Breast epithelium (tissue), 4 donors: ENCODE measurements around the gene PMS1. TPM values are rescaled to one million over a fixed set of nuclear protein-coding genes. Genes with fewer than 3 reads are reported as not detected.

Source experiments
- DNase-seq, 2 donors: peaks; one replicate each; pipeline ENCODE4 v3.0.0-alpha.2; 2019; ENCODE audit warnings: low spot score in 2 of 2
- H3K27ac ChIP-seq, 2 donors: fragments of 200-600 bp; sonication (generic) in 1 of 2; one replicate each; pipeline ENCODE4 v1.5.1; 2016 to 2019; ENCODE audit warnings: mild to moderate bottlenecking in 1 of 2
- H3K27me3 ChIP-seq, 2 donors: fragments of 200-600 bp; sonication (generic) in 1 of 2; one replicate each; pipeline versions ENCODE4 v1.5.1 to v1.6.0; 2017 to 2019; ENCODE audit warnings: control low read depth in 1 of 2, mild to moderate bottlenecking in 1 of 2
- H3K36me3 ChIP-seq: fragments of 200-600 bp; one replicate; pipeline ENCODE4 v1.5.1; 2019
- H3K4me1 ChIP-seq, 2 donors: fragments of 200-600 bp; sonication (generic); one replicate each; pipeline ENCODE4 v1.5.1; 2016 to 2019; ENCODE audit warnings: control low read depth in 1 of 2
- H3K4me3 ChIP-seq, 3 donors: fragments of 200-600 bp; sonication (generic); 1 replicate in 2 of 3; 2 replicates in 1 of 3; pipeline ENCODE4 v1.5.1; 2016 to 2019; ENCODE audit warnings: mild to moderate bottlenecking in 3 of 3, moderate library complexity in 2 of 3
- H3K9me3 ChIP-seq, 2 donors: fragments of 200-600 bp; sonication (generic) in 1 of 2; one replicate each; pipeline ENCODE4 v1.5.1; 2016 to 2019; ENCODE audit warnings: control low read depth in 1 of 2
- POLR2A ChIP-seq: fragments of 450-650 bp; IDR thresholded peaks from one replicate; pipeline ENCODE4 v1.6.1; 2016; ENCODE audit warnings: antibody characterized with exemption, mild to moderate bottlenecking, moderate library complexity
- POLR2AphosphoS5 ChIP-seq, 3 donors: sonication (generic); formaldehyde crosslinking; IDR thresholded peaks; one replicate each; pipeline ENCODE4 v1.6.1; 2017; ENCODE audit warnings: antibody characterized with exemption in 3 of 3
- intact Hi-C: fragments of 100-400 bp; cut with DNase I; formaldehyde crosslinking; loops from one replicate; pipeline ENCODE4 v1.15.1; 2023; ENCODE audit warnings: low total_unique reads
- total RNA-seq, 3 donors: library from RNA; depleted of rRNA; stranded (reverse); fragments of >200 nt; gene quantifications; one replicate each; pipeline ENCODE4 v1.1.0, GENCODE V29; 2016
- TF ChIP-seq, protein P1 (sequence below), 3 donors: fragments of 450-650 bp; IDR thresholded peaks; one replicate each; pipeline ENCODE4 v1.5.1; 2016 to 2017; ENCODE audit warnings: antibody characterized with exemption in 3 of 3, mild to moderate bottlenecking in 3 of 3, moderate library complexity in 3 of 3

The PMS1 gene
- total RNA-seq, 3 donors from 2014 or later: 18.1 to 29.1 (median 21.0) TPM

DNA sequence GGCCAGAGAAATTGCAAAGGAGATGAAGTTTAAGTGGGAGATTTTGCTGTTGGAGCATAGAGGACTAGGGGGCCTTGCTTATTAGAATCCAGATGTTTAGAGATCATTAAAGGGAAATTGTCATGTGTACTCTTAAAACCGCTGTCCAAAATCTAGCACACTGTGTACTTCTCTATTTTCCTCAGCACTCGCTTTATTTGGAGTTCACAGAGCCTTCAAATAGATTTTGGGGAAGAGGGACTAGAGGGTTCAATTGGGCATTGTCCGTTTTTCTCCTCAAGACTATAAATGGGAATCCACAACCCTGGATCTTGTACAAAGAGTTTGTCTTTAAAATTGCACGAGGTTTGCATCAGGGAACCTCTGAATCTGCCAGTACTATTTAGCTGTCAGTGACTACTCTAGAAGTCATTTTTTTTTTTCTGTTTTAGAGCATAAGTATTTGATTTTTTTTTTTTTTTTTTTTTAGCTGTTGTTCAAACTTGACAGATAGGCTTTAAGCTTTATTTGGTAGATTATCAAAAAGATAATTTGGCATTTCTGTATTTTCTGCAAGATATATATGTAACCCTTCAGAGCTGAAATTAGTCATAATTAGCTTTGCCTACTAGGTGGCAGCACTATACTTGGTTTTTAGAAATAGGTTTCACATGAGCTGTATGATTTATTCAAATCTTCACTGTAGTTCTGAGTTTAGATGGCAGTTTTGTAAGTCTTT lies 14.2 kb downstream of the PMS1 start:
- Histone ChIP-seq H3K9me3 (no peaks in the 10 kb centered on the region), H3K4me3 (no peak overlapping the region), H3K27me3 (no peaks in the 10 kb centered on the region), H3K4me1 (no peaks in the 10 kb centered on the region), H3K27ac (no peak overlapping the region), H3K36me3 (no peaks in the 10 kb centered on the region)
- DNase-seq: no peak
- intact Hi-C loops: no loop called here
- TF ChIP-seq POLR2AphosphoS5 (IDR thresholded peaks at IDR 0.05) (no peak), POLR2A (no peak)
- TF ChIP-seq, protein P1, sequence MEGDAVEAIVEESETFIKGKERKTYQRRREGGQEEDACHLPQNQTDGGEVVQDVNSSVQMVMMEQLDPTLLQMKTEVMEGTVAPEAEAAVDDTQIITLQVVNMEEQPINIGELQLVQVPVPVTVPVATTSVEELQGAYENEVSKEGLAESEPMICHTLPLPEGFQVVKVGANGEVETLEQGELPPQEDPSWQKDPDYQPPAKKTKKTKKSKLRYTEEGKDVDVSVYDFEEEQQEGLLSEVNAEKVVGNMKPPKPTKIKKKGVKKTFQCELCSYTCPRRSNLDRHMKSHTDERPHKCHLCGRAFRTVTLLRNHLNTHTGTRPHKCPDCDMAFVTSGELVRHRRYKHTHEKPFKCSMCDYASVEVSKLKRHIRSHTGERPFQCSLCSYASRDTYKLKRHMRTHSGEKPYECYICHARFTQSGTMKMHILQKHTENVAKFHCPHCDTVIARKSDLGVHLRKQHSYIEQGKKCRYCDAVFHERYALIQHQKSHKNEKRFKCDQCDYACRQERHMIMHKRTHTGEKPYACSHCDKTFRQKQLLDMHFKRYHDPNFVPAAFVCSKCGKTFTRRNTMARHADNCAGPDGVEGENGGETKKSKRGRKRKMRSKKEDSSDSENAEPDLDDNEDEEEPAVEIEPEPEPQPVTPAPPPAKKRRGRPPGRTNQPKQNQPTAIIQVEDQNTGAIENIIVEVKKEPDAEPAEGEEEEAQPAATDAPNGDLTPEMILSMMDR (IDR thresholded peaks at IDR 0.05): peak in 1 of 3 donors; percentile 31

DNA sequence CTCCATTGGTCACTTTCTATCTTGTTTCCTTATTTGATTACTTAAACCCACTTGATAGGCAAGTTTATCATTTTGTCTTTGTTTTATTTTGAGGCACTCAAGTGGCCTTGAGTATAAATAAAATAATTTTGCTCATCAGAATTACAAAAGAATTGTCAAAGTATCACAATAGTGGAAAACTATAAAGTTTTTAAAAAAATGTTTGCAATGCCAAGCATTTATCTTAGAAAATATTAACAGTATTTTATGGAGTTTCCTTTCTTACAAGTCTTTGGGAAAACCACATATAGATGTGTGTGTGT lies 14.7 kb downstream of the PMS1 start:
- no peaks in the 10 kb centered on the region for H3K9me3 ChIP-seq
- H3K4me3 ChIP-seq: no peak overlapping the region
- no peak overlapping the region for H3K27ac ChIP-seq
- intact Hi-C loops: no loop called here
- H3K27me3 ChIP-seq: no peaks in the 10 kb centered on the region
- no peaks in the 10 kb centered on the region for H3K36me3 ChIP-seq
- no peak for DNase-seq
- H3K4me1 ChIP-seq: no peaks in the 10 kb centered on the region
- no peak for TF ChIP-seq POLR2AphosphoS5 (IDR thresholded peaks at IDR 0.05)

DNA sequence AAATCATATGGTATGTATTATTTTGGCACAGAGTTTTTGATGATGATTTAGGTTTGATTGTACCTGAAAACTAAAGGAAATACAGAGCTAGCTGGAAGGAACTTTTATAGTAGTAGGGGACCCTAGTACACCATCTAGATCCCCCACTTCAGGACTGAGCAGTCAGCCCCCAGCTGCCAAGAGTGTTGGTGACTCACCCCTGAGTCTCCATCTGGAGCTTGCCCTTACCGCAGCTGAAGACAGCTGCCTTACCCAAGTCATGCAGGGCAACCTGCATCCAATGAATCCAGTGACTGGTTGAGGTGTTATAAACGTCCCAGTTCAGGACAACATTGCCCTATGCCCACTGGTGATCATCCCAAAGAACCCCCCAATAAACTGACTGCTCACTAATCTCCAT lies 15.3 kb downstream of the PMS1 start:
- TF ChIP-seq POLR2AphosphoS5 (IDR thresholded peaks at IDR 0.05): no peak
- TF ChIP-seq POLR2A: no peak
- TF ChIP-seq, protein P1 (IDR thresholded peaks at IDR 0.05): no peak
- DNase-seq: no peak
- no peaks in the 10 kb centered on the region for H3K27me3 ChIP-seq
- H3K4me3 ChIP-seq: no peak overlapping the region
- intact Hi-C loops: no loop called here
- no peak overlapping the region for H3K27ac ChIP-seq
- no peaks in the 10 kb centered on the region for H3K36me3 ChIP-seq
- no peaks in the 10 kb centered on the region for H3K9me3 ChIP-seq
- no peaks in the 10 kb centered on the region for H3K4me1 ChIP-seq

DNA sequence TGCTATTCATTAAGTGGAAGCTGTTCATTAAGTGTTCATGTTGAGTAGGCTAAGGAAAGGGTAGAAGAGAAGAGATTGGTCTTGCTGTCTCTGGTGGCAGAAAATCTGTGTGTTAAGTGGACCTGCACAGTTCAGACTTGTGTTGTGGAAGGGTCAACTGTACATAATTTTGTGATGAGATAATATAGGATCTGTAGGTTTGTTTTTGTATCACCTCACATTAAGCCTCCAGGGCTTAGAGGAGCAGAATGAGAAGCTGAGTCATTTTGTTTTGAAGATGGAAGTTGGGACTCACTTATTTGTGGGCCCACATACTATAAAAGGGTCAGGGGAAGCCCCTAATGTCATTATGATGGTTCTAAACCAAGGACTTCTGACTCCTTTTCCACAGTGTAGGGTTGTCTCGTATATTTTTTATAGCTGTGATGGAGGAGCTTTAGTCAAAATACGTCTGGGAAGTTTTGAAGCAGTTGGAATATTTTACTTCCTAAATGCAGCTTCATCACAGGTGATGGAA lies 18.2 kb downstream of the PMS1 start:
- intact Hi-C loops: no loop called here
- Histone ChIP-seq H3K27me3 (no peaks in the 10 kb centered on the region), H3K36me3 (no peaks in the 10 kb centered on the region), H3K27ac (no peak overlapping the region), H3K4me3 (no peak overlapping the region), H3K4me1 (no peaks in the 10 kb centered on the region), H3K9me3 (no peaks in the 10 kb centered on the region)
- no peak for DNase-seq
- TF ChIP-seq POLR2A (no peak), POLR2AphosphoS5 (IDR thresholded peaks at IDR 0.05) (no peak)
- TF ChIP-seq, protein P1 (IDR thresholded peaks at IDR 0.05): no peak

DNA sequence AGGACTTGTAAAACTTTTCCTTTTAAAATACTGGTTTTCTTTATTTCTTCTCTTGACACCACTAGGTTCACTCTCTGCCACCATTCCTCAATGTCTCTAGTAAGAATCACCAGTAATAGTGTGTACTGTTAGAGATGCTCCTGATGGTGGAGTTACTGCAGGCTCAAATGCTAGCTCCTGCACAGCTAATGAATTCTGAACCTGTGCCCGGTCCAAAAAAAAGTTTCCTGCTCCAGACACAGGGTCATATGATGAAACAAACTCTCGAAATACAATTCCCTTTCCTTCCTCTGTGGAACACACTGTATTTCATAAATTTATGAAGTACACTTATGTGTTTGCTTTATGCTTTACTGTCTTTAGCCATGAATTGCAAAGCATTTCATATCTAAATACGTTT lies 19.2 kb downstream of the PMS1 start:
- no peaks in the 10 kb centered on the region for H3K4me1 ChIP-seq
- H3K36me3 ChIP-seq: no peaks in the 10 kb centered on the region
- H3K27me3 ChIP-seq: no peaks in the 10 kb centered on the region
- DNase-seq: no peak
- H3K9me3 ChIP-seq: no peaks in the 10 kb centered on the region
- TF ChIP-seq POLR2A: no peak
- TF ChIP-seq POLR2AphosphoS5 (IDR thresholded peaks at IDR 0.05): no peak
- TF ChIP-seq, protein P1 (IDR thresholded peaks at IDR 0.05): no peak
- no peak overlapping the region for H3K4me3 ChIP-seq
- intact Hi-C loops: no loop called here
- no peak overlapping the region for H3K27ac ChIP-seq
